Right hindlimb (tissue), 1 donor: Measurements from ENCODE around the gene FRS2.
"Not testable (repeated sequence)": the region's sequence is repeated elsewhere in the genome, so short reads cannot be mapped to it uniquely, and the experiment has no call there.

ENCODE experiments used
- DNase-seq: peaks from one replicate; pipeline ENCODE4 v3.0.0-alpha.2; 2018

FRS2 gene

DNA sequence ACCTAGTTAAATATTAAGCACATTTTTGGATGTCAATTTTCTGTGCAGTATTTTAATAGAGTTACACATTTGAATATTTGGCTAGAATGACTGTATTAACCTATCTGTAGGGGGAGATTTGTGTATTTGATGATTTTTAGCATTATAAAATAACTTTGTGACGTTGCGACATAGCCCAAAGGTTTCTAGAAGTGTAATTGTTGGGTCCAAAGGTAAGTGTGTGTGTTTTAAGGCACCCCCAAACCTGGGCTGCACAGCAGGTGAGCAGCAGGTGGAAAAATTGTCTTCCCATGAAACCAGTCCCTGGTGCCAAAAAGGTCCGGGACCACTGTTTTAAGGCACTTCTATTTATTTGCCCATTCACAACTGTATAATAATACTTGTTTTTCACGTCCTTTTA, 118.3 kb downstream of the FRS2 start:
- no peak for DNase-seq

- no peak for DNase-seq
Observed at GRCh38 chr12:69589082-69589481, 118.9 kb downstream of the FRS2 start.

GRCh38 chr12:69595689-69596088, 125.5 kb downstream of the FRS2 start:
- DNase-seq: no peak

GRCh38 chr12:69598174-69598753, 128.1 kb downstream of the FRS2 start:
- DNase-seq: no peak

- no peak for DNase-seq
Observed at GRCh38 chr12:69600804-69601203, 130.6 kb downstream of the FRS2 start.

DNA sequence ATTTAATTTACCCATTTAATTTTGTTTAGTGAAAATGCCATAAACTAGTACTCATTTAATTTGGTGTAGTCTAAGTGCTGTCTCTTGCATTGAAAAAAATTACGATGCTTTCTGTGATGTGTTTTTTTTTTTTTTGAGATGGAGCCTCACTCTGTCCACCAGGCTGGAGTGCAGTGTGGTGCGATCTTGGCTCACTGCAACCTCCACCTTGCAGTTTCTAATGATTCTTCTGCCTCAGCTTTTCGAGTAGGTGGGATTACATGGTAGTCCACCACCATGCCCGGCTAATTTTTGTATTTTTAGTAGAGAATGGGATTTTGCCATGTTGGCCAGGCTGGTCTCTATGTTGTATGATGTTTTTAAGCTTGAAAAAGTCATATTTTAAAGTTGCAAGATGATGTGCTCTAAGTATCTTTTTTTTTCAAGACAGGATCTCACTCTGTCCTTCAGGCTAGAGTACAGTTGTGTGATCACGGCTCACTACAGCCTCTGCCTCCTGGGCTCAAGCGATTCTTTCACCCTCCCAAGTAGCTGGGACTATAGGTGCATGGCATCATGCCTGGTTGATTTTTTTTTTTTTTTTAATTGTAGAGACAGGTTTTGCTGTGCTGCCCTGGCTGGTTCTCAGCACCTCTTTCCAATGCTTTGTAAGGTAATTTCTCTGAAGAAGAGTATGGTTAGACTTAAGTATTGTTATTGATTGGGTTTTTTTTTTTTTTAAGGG, 131.9 kb downstream of the FRS2 start:
- no peak for DNase-seq

- DNase-seq: no peak
Observed at GRCh38 chr12:69602954-69603353, 132.8 kb downstream of the FRS2 start.

- DNase-seq: not testable (repeated sequence)
Observed at GRCh38 chr12:69603556-69603955, 133.4 kb downstream of the FRS2 start.

DNA sequence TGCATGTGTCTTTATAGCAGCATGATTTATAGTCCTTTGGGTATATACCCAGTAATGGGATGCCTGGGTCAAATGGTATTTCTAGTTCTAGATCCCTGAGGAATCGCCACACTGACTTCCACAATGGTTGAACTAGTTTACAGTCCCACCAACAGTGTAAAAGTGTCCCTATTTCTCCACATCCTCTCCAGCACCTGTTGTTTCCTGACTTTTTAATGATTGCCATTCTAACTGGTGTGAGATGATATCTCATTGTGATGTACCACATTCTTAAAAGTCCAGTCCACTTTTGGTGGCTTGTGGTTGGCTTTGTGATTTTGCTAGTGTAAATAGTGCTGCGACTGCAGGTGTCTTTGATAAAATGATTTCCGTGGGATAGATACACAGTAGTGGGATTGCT, 134.1 kb downstream of the FRS2 start:
- not testable (repeated sequence) for DNase-seq

GRCh38 chr12:69608114-69608513, 137.9 kb downstream of the FRS2 start:
- no peak for DNase-seq

DNA sequence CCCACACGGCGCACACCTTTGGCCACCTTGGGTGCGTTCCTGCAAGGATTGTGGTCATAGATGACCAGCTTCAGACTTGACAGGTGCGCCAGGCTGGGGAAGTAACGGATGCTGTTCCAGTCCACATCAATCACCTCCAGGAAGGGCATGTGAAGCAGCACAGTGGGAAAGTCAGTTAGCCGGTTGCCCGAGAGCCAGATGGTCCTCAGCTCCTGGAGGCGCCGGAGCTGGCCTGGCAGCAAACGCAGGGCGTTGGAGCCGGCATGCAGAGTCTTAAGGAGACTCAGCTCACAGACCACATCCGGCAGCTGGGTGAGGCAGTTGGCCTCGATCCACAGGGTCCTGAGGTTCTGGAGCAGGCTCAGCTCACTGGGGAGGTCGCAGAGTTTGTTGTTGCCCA, 139.9 kb downstream of the FRS2 start:
- DNase-seq: no peak

- no peak for DNase-seq
Observed at GRCh38 chr12:69610729-69611128, 140.5 kb downstream of the FRS2 start, which contains the start of gene LRRC10. Gene LRRC10 (minus strand): TSS chr12:69610907. CDS start chr12:69610838, 69 bp downstream.

- no peak for DNase-seq
Observed at GRCh38 chr12:69613351-69613750, 143.2 kb downstream of the FRS2 start.

- no peak for DNase-seq
Observed at GRCh38 chr12:69616025-69616424, 145.8 kb downstream of the FRS2 start.

- no peak for DNase-seq
Observed at GRCh38 chr12:69619050-69619449, 148.9 kb downstream of the FRS2 start.

GRCh38 chr12:69620077-69620476, 149.9 kb downstream of the FRS2 start:
- DNase-seq: no peak

DNA sequence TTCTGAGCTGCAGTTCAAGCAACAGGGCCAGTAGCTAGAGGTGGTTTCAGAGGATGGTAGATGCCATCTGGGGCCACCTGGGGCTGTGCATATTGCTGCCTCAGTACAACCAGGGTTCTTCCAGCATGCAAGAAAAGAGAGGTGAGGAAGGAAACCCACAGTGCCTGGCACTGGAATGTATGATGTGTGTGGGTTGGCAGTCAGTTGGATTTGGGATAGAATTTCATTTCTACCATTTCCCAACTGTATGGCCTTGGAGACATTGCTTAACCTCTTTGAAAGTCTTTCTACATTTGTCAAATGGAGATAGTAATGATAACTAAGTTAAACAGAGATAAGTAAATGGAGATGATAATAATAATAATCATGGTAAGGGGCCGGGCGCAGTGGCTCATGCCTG, 150.7 kb downstream of the FRS2 start:
- DNase-seq: no peak

DNA sequence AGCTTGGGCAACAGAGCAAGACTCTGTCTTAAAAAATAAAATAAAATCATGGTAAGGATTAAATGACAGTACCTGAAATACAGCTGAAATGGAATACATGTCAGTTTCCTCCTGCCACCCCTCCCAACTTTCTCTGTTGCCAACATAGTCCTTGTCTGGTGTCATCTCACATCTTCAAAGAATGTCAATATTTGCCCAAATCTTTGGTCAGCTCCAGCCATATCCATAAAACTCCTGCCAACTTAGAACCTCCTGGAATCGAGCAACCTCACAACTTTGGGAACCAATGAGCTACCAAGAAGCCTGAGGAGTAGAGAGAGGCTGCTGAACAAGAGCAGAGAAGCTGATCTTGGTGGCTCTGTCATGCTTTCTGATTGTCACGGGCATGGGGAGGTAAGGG, 151.4 kb downstream of the FRS2 start:
- DNase-seq: no peak

DNA sequence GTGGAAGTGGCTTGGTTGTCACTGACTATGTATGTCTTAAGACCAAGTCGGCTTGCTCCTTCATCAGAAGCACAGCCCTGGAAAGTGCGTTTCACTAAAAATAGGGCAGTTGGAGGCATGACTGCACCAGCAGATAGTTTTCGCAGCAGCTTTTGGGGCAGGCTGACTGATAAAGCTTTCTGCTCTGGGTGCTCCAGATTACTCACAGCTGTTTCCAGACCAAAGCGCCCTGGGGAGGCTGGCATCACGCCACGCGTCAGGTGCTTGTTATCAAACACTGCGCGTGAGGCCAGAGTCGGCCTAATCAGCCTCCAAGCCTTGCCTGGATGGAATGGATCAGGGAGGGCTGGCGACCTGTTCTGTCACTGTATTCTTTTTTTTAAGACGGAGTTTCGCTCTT, 153.8 kb downstream of the FRS2 start:
- no peak for DNase-seq

- no peak for DNase-seq
Observed at GRCh38 chr12:69627501-69627900, 157.3 kb downstream of the FRS2 start.
